GM12875 (cell line): ENCODE data around the gene IGF1.

Source experiments
- H3K4me3 ChIP-seq: one replicate; pipeline ENCODE4 v1.5.1; 2011; ENCODE audit warnings: low read depth, low read length, control low read depth
- CTCF ChIP-seq: IDR thresholded peaks from 2 replicates; pipeline ENCODE4 v1.5.1; 2011; ENCODE audit warnings: low read depth, mild to moderate bottlenecking, control low read depth, inconsistent platforms, low read length, moderate library complexity, borderline replicate concordance; ENCODE audit not compliant: insufficient read depth

IGF1 gene

GRCh38 chr12:102408487-102409297, 71.7 kb downstream of the IGF1 start:
- no peak overlapping the region for H3K4me3 ChIP-seq

GRCh38 chr12:102407776-102408486, 72.4 kb downstream of the IGF1 start:
- no peak for TF ChIP-seq CTCF
- no peak overlapping the region for H3K4me3 ChIP-seq

More at GRCh38 chr12:102408487-102409297, 71.7 kb downstream of the IGF1 start:
- TF ChIP-seq CTCF = no peak

GRCh38 chr12:102406033-102406584, 74.3 kb downstream of the IGF1 start:
- TF ChIP-seq CTCF = no peak

GRCh38 chr12:102401087-102401486, 79.3 kb downstream of the IGF1 start:
- no peak overlapping the region for H3K4me3 ChIP-seq

More at GRCh38 chr12:102406033-102406584, 74.3 kb downstream of the IGF1 start:
- no peak overlapping the region for H3K4me3 ChIP-seq

GRCh38 chr12:102399653-102400052, 80.7 kb downstream of the IGF1 start:
- no peak overlapping the region for H3K4me3 ChIP-seq
- TF ChIP-seq CTCF = no peak

More at GRCh38 chr12:102401087-102401486, 79.3 kb downstream of the IGF1 start:
- no peak for TF ChIP-seq CTCF

GRCh38 chr12:102396276-102396675, 84.1 kb downstream of the IGF1 start:
- no peak overlapping the region for H3K4me3 ChIP-seq
- no peak for TF ChIP-seq CTCF

- H3K4me3 ChIP-seq = no peak overlapping the region
- no peak for TF ChIP-seq CTCF
These were observed 86.2 kb downstream of the IGF1 start for GRCh38 chr12:102394200-102394599.
